HL-60 (cell line): Measurements from ENCODE around the gene P4HA2.

Experiments used
- CTCF ChIP-seq: IDR thresholded peaks from one replicate; pipeline ENCODE4 v1.5.1; 2011; ENCODE audit warnings: low read length, control low read depth, inconsistent platforms; ENCODE audit not compliant: insufficient read depth
- GABPA ChIP-seq: IDR thresholded peaks from 2 replicates; pipeline ENCODE4 v1.6.1; 2012; ENCODE audit warnings: low read depth
- POLR2AphosphoS5 ChIP-seq: IDR thresholded peaks from 2 replicates; pipeline ENCODE4 v1.6.1; 2012; ENCODE audit warnings: low read depth
- SPI1 ChIP-seq: IDR thresholded peaks from 2 replicates; pipeline ENCODE4 v1.6.1; 2012; ENCODE audit warnings: low read depth, mild to moderate bottlenecking, borderline replicate concordance
- TF ChIP-seq, protein P1 (sequence below): IDR thresholded peaks from 2 replicates; pipeline ENCODE4 v1.6.1; 2012; ENCODE audit warnings: low read depth; ENCODE audit not compliant: insufficient replicate concordance

- TF ChIP-seq CTCF = no peak
- TF ChIP-seq SPI1 = no peak
- TF ChIP-seq POLR2AphosphoS5 = no peak
- no peak for TF ChIP-seq GABPA
- TF ChIP-seq, protein P1, sequence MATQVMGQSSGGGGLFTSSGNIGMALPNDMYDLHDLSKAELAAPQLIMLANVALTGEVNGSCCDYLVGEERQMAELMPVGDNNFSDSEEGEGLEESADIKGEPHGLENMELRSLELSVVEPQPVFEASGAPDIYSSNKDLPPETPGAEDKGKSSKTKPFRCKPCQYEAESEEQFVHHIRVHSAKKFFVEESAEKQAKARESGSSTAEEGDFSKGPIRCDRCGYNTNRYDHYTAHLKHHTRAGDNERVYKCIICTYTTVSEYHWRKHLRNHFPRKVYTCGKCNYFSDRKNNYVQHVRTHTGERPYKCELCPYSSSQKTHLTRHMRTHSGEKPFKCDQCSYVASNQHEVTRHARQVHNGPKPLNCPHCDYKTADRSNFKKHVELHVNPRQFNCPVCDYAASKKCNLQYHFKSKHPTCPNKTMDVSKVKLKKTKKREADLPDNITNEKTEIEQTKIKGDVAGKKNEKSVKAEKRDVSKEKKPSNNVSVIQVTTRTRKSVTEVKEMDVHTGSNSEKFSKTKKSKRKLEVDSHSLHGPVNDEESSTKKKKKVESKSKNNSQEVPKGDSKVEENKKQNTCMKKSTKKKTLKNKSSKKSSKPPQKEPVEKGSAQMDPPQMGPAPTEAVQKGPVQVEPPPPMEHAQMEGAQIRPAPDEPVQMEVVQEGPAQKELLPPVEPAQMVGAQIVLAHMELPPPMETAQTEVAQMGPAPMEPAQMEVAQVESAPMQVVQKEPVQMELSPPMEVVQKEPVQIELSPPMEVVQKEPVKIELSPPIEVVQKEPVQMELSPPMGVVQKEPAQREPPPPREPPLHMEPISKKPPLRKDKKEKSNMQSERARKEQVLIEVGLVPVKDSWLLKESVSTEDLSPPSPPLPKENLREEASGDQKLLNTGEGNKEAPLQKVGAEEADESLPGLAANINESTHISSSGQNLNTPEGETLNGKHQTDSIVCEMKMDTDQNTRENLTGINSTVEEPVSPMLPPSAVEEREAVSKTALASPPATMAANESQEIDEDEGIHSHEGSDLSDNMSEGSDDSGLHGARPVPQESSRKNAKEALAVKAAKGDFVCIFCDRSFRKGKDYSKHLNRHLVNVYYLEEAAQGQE = no peak
Observed at GRCh38 chr5:132218321-132218720, 9.3 kb downstream of the P4HA2 start.
